H1 (cell line): ENCODE results near the gene PLG. TPM values are rescaled to one million over a fixed set of nuclear protein-coding genes. Genes with fewer than 3 reads are reported as not detected.

Source experiments
- FOSL1 ChIP-seq: IDR thresholded peaks from 2 replicates; pipeline ENCODE4 v1.6.1; 2011; ENCODE audit warnings: mild to moderate bottlenecking, low read depth, low read length, moderate library complexity; ENCODE audit not compliant: insufficient read depth
- POLR2AphosphoS5 ChIP-seq: IDR thresholded peaks from 2 replicates; pipeline ENCODE4 v1.6.1; 2011; ENCODE audit warnings: low read depth, low read length
- polyA plus RNA-seq, 7 experiments: library from polyadenylated mRNA; depleted of rRNA in 3 of 7; stranded (reverse) in 5 of 7; unstranded in 2 of 7; fragments of >200 nt in 5 of 7; fragments of 200-250 nt in 2 of 7; gene quantifications; 1 replicate in 5 of 7; 2 replicates in 1 of 7; 4 replicates in 1 of 7; pipeline versions ENCODE4 v1.2.1 to v1.2.3, GENCODE V29; 2011 to 2013; ENCODE audit warnings: missing spikeins in 2 of 7, mixed read lengths in 2 of 7
- total RNA-seq: library from RNA; stranded (reverse); fragmentation: NEBNext Ultra II Directional; extraction: Animal tissue kit (Norgen Biotek cat#: 25700); gene quantifications from 2 replicates; pipeline ENCODE4 v1.2.1, GENCODE V29; 2021
- TF ChIP-seq, protein P1 (sequence below), 3 experiments: IDR thresholded peaks; 1 replicate in 2 of 3; 2 replicates in 1 of 3; pipeline versions ENCODE4 v1.5.1 to v1.6.1; 2011; ENCODE audit warnings: low read length in 3 of 3, mild to moderate bottlenecking in 3 of 3, inconsistent platforms in 2 of 3, low read depth in 1 of 3, moderate library complexity in 1 of 3; ENCODE audit not compliant: insufficient read depth in 1 of 3; ENCODE audit errors: control extremely low read depth in 1 of 3

Gene PLG
- total and polyA plus RNA-seq, 2 of the 8 experiments (the other 6 are each of a cell fraction or from before 2014, with no cell fraction given), result not detected

DNA sequence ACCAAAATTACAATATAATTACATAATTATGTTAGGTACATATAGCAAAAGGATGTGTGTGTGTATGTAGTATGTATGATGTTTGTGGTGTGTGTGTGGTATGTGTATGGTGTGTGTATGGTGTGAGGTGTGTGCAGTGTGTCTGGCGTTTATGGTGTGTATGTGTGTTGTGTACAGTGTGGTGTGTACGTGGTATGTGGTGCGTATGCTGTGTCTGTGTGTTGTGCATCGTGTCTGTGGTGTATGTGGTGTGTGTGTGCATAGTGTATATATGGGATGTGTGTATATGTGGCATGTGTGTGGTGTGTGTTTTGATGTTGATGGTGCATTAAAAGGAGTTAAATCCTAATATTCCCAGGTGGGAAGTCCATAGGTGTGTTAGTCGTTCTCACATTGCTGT lies 62.8 kb downstream of the PLG start (continued):
- TF ChIP-seq FOSL1 (no peak), POLR2AphosphoS5 (no peak)
- TF ChIP-seq, protein P1, sequence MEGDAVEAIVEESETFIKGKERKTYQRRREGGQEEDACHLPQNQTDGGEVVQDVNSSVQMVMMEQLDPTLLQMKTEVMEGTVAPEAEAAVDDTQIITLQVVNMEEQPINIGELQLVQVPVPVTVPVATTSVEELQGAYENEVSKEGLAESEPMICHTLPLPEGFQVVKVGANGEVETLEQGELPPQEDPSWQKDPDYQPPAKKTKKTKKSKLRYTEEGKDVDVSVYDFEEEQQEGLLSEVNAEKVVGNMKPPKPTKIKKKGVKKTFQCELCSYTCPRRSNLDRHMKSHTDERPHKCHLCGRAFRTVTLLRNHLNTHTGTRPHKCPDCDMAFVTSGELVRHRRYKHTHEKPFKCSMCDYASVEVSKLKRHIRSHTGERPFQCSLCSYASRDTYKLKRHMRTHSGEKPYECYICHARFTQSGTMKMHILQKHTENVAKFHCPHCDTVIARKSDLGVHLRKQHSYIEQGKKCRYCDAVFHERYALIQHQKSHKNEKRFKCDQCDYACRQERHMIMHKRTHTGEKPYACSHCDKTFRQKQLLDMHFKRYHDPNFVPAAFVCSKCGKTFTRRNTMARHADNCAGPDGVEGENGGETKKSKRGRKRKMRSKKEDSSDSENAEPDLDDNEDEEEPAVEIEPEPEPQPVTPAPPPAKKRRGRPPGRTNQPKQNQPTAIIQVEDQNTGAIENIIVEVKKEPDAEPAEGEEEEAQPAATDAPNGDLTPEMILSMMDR (IDR thresholded peaks at IDR 0.05; ENCODE audit: control extremely low read depth in 1 of 3, insufficient read depth in 1 of 3, low read depth in 1 of 3, low read length in 3 of 3), result no peak
